ENCODE results near the gene SPP2. TPM values are rescaled to one million over a fixed set of nuclear protein-coding genes. Genes with fewer than 3 reads are reported as not detected.

Gene SPP2
- polyA plus RNA-seq, 3 donors, result not detected

DNA sequence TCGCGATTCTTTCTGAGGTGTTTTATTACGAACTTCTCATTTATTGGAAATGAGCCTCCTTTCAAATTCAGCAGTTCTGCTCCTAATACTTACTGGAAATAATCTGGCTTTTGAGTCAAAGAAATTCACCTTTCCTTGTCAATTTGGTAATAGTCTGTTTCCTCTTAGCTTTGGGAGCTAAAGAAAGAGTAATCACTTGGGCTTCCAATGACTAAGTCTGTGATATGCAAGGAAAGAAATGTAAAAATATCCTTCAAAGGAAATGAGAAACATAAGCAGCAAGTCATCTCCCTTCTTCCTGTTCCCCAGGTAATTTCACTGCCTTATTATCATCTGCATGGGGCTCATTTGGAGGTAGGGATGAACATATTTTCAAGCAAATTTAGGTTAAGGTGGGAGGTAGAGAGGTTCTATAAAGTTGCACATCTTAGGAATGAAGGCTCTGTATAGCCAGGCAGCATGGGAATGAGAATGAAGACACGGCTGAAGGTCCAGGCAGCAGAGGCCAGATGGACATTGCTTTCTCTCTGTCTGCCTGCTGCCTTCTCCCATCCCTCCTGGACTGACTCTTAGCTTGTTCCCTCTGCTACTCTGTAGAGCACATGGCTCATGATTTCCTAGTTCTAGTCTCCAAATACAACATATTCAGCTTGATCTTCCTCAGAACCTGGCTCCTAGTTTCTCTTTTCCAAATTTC lies 1.0 kb downstream of the SPP2 start:
- H3K27me3 Mint-ChIP-seq (ENCODE audit: low read depth in 3 of 3), result peaks cover 5 to 7% (median 7%) of the 10 kb centered on the region in 3 donors
- H3K4me1 Mint-ChIP-seq, result no peaks in the 10 kb centered on the region
- no peak overlapping the region for H3K4me2 ChIP-seq (replicated peaks; ENCODE audit: extremely low read depth, low read length, poor library complexity, severe bottlenecking)

DNA sequence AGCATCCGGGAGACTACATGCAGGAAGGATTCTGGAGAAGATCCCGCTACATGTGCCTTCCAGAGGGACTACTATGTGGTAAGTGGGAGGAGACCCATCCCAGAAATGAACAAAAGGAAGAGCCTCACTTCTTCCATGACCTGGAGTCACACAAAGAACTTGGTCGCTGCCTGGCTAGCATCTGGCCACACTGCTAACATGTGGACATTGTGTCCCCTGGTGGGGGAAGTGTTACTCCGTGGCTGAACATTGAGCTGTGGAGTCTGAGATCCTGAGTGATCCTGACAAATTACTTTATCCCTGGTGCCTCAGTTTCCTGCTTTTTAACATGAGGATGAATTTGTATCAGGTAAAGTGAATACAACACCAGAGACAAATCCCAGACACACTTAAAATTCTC lies 8.4 kb downstream of the SPP2 start:
- Histone ChIP-seq H4K20me1 (ENCODE audit: insufficient read depth, low read length) (no peaks in the 10 kb centered on the region), H3K4me2 (replicated peaks; ENCODE audit: extremely low read depth, low read length, poor library complexity, severe bottlenecking) (no peak overlapping the region), H3K27me3 (ENCODE audit: control insufficient read depth in 2 of 2, insufficient read depth in 2 of 2, low read length in 2 of 2) (no peaks in the 10 kb centered on the region), H3K9ac (ENCODE audit: insufficient read depth, low read length, poor library complexity, severe bottlenecking) (no peak overlapping the region), H3K27ac (ENCODE audit: low read depth in 1 of 2, low read length in 2 of 2) (no peak overlapping the region), H3K4me1 (ENCODE audit: control insufficient read depth in 1 of 2, insufficient read depth in 2 of 2, low read length in 2 of 2) (no peaks in the 10 kb centered on the region), H2AFZ (ENCODE audit: insufficient read depth, low read depth, low read length, poor library complexity, severe bottlenecking) (no peak overlapping the region), H3K4me3 (replicated peaks in 1 of 3; ENCODE audit: low read depth in 2 of 3, low read length in 3 of 3) (no peak overlapping the region), H3K9me3 (replicated peaks in 1 of 2; ENCODE audit: control insufficient read depth in 1 of 2, insufficient read depth in 1 of 2, low read length in 2 of 2) (no peaks in the 10 kb centered on the region), H3K36me3 (replicated peaks in 1 of 2; ENCODE audit: control insufficient read depth in 1 of 2, insufficient read depth in 2 of 2, low read length in 2 of 2) (no peaks in the 10 kb centered on the region), H3K79me2 (ENCODE audit: insufficient read depth, low read length) (no peaks in the 10 kb centered on the region)
- TF ChIP-seq, protein P1, sequence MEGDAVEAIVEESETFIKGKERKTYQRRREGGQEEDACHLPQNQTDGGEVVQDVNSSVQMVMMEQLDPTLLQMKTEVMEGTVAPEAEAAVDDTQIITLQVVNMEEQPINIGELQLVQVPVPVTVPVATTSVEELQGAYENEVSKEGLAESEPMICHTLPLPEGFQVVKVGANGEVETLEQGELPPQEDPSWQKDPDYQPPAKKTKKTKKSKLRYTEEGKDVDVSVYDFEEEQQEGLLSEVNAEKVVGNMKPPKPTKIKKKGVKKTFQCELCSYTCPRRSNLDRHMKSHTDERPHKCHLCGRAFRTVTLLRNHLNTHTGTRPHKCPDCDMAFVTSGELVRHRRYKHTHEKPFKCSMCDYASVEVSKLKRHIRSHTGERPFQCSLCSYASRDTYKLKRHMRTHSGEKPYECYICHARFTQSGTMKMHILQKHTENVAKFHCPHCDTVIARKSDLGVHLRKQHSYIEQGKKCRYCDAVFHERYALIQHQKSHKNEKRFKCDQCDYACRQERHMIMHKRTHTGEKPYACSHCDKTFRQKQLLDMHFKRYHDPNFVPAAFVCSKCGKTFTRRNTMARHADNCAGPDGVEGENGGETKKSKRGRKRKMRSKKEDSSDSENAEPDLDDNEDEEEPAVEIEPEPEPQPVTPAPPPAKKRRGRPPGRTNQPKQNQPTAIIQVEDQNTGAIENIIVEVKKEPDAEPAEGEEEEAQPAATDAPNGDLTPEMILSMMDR (IDR thresholded peaks at IDR 0.05), result no peak
- intact Hi-C loops (cut with micrococcal nuclease), result no loop called here
- 100% methylated on average over 1 of the region's 4 CpGs for WGBS (ENCODE audit: insufficient coverage)
- H3K36me3 Mint-ChIP-seq, result no peaks in the 10 kb centered on the region
- no peaks in the 10 kb centered on the region for H3K4me1 Mint-ChIP-seq
- H3K27me3 Mint-ChIP-seq (ENCODE audit: low read depth in 3 of 3), result peaks cover 12 to 15% (median 14%) of the 10 kb centered on the region in 3 donors
- H3K27ac Mint-ChIP-seq, result no peak overlapping the region
- H3K4me3 Mint-ChIP-seq, result no peak overlapping the region
- peaks cover 0 to 5% (median 2%) of the 10 kb centered on the region in 7 donors for H3K9me3 Mint-ChIP-seq
- no peak for DNase-seq

More for the DNA sequence above, 1.0 kb downstream of the SPP2 start:
- H2AFZ ChIP-seq (ENCODE audit: insufficient read depth, low read depth, low read length, poor library complexity, severe bottlenecking), result no peak overlapping the region
- Mint-ChIP-seq H3K27ac (no peak overlapping the region), H3K4me3 (no peak overlapping the region), H3K36me3 (no peaks in the 10 kb centered on the region), H3K9me3 (peaks cover 0 to 5% (median 2%) of the 10 kb centered on the region in 7 donors)
- DNase-seq, result no peak
- 100% methylated on average over 1 of the region's 4 CpGs for WGBS (ENCODE audit: insufficient coverage)
- no peak overlapping the region for H3K27ac ChIP-seq (ENCODE audit: low read depth in 1 of 2, low read length in 2 of 2)
- H3K79me2 ChIP-seq (ENCODE audit: insufficient read depth, low read length), result no peaks in the 10 kb centered on the region
- intact Hi-C loops (cut with micrococcal nuclease), result no loop called here
- H3K4me1 ChIP-seq (ENCODE audit: control insufficient read depth in 1 of 2, insufficient read depth in 2 of 2, low read length in 2 of 2), result no peaks in the 10 kb centered on the region
- H4K20me1 ChIP-seq (ENCODE audit: insufficient read depth, low read length), result no peaks in the 10 kb centered on the region
- no peak overlapping the region for H3K9ac ChIP-seq (ENCODE audit: insufficient read depth, low read length, poor library complexity, severe bottlenecking)
- no peaks in the 10 kb centered on the region for H3K36me3 ChIP-seq (replicated peaks in 1 of 2; ENCODE audit: control insufficient read depth in 1 of 2, insufficient read depth in 2 of 2, low read length in 2 of 2)
- H3K9me3 ChIP-seq (replicated peaks in 1 of 2; ENCODE audit: control insufficient read depth in 1 of 2, insufficient read depth in 1 of 2, low read length in 2 of 2), result no peaks in the 10 kb centered on the region
- no peaks in the 10 kb centered on the region for H3K27me3 ChIP-seq (ENCODE audit: control insufficient read depth in 2 of 2, insufficient read depth in 2 of 2, low read length in 2 of 2)
- no peak overlapping the region for H3K4me3 ChIP-seq (replicated peaks in 1 of 3; ENCODE audit: low read depth in 2 of 3, low read length in 3 of 3)
- TF ChIP-seq, protein P1 (IDR thresholded peaks at IDR 0.05), result no peak

Measured in CD14-positive monocyte (primary cell).